HEK293 (cell line): ENCODE results near the gene DUOX1.
"Not testable (repeated sequence)": the region's sequence is repeated elsewhere in the genome, so short reads cannot be mapped to it uniquely, and the experiment has no call there.

Experiments used
- KLF9 ChIP-seq: fragments of 450-650 bp; formaldehyde crosslinking; IDR thresholded peaks from 2 replicates; pipeline ENCODE4 v1.5.1; 2016; ENCODE audit warnings: missing biosample characterization, missing genetic modification characterization, low read depth
- ZBTB7A ChIP-seq: fragments of 450-650 bp; formaldehyde crosslinking; IDR thresholded peaks from 2 replicates; pipeline ENCODE4 v1.5.1; 2016; ENCODE audit warnings: low read depth, missing biosample characterization, missing genetic modification characterization

DNA sequence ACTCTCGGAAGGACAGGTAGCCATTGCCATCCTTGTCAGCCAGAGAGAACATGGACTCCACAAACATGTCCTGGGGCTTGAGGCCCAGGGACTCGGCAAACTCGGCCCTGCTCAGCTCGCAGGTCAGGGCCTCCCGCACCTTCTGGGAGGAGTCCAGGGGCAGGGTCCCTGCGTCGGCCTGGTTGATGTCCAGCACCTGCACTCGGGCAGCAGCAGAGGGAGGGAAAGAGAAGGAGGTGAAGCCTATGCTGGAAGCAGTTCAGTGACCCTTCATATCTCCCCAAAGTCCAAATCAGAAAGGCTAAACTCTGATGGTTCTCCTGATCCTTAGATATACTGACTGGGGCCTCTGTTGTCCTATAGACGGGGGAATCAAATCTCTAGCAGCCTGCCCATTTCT, 25.6 kb upstream of the DUOX1 start:
- TF ChIP-seq ZBTB7A (tag by site-specific recombination); KLF9: not testable (repeated sequence)
